Tibial nerve (tissue), 4 donors: ENCODE measurements around the gene SLC7A4. TPM values are rescaled to one million over a fixed set of nuclear protein-coding genes. Genes with fewer than 3 reads are reported as not detected.
A peak's percentile ranks its signal among the peaks of the same experiment; 100 is the strongest.

ENCODE experiments used
- DNase-seq, 2 donors: peaks; one replicate each; pipeline ENCODE4 v3.0.0-alpha.2; 2019; ENCODE audit warnings: low spot score in 2 of 2
- H3K27ac ChIP-seq, 4 donors: fragments of 200-600 bp; sonication (generic) in 3 of 4; one replicate each; pipeline ENCODE4 v1.5.1; 2017 to 2019; ENCODE audit warnings: mild to moderate bottlenecking in 1 of 4
- H3K27me3 ChIP-seq, 2 donors: fragments of 200-600 bp; sonication (generic) in 1 of 2; one replicate each; pipeline versions ENCODE4 v1.5.1 to v1.6.0; 2017 to 2019
- H3K36me3 ChIP-seq, 3 donors: fragments of 200-600 bp; sonication (generic); one replicate each; pipeline ENCODE4 v1.5.1; 2018 to 2019
- H3K4me1 ChIP-seq, 4 donors: fragments of 200-600 bp; sonication (generic) in 3 of 4; one replicate each; pipeline ENCODE4 v1.5.1; 2017 to 2019
- H3K4me3 ChIP-seq, 4 donors: fragments of 200-600 bp; sonication (generic) in 3 of 4; one replicate each; pipeline ENCODE4 v1.5.1; 2017 to 2019; ENCODE audit warnings: mild to moderate bottlenecking in 1 of 4, moderate library complexity in 1 of 4
- H3K9me3 ChIP-seq, 4 donors: fragments of 200-600 bp; sonication (generic) in 3 of 4; one replicate each; pipeline ENCODE4 v1.5.1; 2017 to 2019
- EP300 ChIP-seq, 2 donors: sonication (generic); formaldehyde crosslinking; IDR thresholded peaks; one replicate each; pipeline ENCODE4 v1.6.1; 2017; ENCODE audit warnings: antibody characterized with exemption in 2 of 2, mild to moderate bottlenecking in 1 of 2
- POLR2A ChIP-seq, 2 donors: fragments of 450-650 bp; IDR thresholded peaks; one replicate each; pipeline ENCODE4 v1.6.1; 2017; ENCODE audit warnings: antibody characterized with exemption in 2 of 2, mild to moderate bottlenecking in 2 of 2, moderate library complexity in 2 of 2
- WGBS, 2 donors: methylation state at CpG; one replicate each; pipeline ENCODE4 v1.1.5; 2018; 5-methylcytosine and 5-hydroxymethylcytosine counted together
- total RNA-seq, 4 donors: library from RNA; depleted of rRNA; stranded (reverse); fragments of >200 nt; gene quantifications; one replicate each; pipeline ENCODE4 v1.1.0, GENCODE V29; 2016
- TF ChIP-seq, protein P1 (sequence below), 5 experiments: fragments of 200-600 bp in 3 of 5; fragments of 450-650 bp in 2 of 5; sonication (generic) in 3 of 5; IDR thresholded peaks; one replicate each; pipeline ENCODE4 v1.5.1; 2016 to 2019; ENCODE audit warnings: antibody characterized with exemption in 5 of 5, mild to moderate bottlenecking in 3 of 5, moderate library complexity in 2 of 5

SLC7A4 gene
- 1 to 10 TPM in 1 of 4 donors, under 1 TPM in 1, not detected in 2; 0.22 to 1.3 TPM for total RNA-seq

DNA sequence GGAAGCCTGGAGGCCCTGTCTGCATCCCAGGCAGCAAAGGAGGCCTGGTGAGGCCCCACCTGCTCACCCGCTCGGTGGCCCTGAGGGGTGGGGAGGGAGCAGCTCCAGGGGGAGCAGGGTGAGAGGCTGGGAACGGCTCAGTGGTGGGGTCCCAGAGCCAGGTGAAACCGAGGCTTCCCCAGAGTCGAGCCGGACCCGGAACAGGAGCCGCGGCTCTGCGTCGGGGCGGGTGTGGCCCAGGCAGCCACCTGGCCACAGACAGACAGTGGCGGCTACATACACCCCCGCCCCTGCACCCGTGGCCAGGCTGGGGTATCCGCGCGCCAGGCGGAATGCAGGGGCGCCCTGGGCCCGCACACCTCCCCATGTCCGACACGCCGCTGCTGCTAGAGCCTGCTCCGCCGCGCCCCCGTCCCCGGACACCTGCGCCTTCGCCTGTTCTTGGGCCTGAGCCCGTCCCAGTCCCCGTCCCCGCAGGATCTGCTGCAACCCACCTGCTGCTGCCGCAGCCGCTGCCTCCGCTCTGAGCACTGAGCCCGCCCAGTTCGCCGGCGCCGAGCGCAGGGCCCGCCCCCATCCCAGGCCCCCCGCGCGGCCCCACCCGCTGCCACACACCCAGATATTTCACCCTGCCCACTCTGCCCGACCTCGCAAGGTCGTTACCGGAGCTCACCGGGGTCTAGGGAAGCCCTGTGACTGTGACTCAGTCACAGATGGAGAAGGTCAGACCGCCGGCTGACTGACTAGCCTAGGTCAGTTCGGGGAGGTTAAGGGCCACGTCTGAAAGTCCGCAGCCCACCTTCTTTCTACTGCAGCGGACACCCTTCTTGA is at the start of gene SLC7A4:
Gene SLC7A4 (minus strand): TSS at position 525 of the 831 bp plus-strand sequence. CDS start 749 bp downstream, outside the sequence.
- Histone ChIP-seq H3K4me1 (peaks cover 0 to 20% (median 9%) of the 10 kb centered on the region in 4 donors), H3K9me3 (no peaks in the 10 kb centered on the region), H3K27me3 (peaks cover 0 to 40% of the 10 kb centered on the region in 2 donors), H3K4me3 (peak within 1 kb of the TSS in 3 of 4 donors; percentile 25 to 47 (median 37)), H3K36me3 (no peaks in the 10 kb centered on the region), H3K27ac (peak within 1 kb of the TSS in 1 of 4 donors; percentile 12)
- no peak for DNase-seq
- TF ChIP-seq EP300 (IDR thresholded peaks at IDR 0.05) (no peak), POLR2A (IDR thresholded peaks at IDR 0.05) (no peak)
- TF ChIP-seq, protein P1, sequence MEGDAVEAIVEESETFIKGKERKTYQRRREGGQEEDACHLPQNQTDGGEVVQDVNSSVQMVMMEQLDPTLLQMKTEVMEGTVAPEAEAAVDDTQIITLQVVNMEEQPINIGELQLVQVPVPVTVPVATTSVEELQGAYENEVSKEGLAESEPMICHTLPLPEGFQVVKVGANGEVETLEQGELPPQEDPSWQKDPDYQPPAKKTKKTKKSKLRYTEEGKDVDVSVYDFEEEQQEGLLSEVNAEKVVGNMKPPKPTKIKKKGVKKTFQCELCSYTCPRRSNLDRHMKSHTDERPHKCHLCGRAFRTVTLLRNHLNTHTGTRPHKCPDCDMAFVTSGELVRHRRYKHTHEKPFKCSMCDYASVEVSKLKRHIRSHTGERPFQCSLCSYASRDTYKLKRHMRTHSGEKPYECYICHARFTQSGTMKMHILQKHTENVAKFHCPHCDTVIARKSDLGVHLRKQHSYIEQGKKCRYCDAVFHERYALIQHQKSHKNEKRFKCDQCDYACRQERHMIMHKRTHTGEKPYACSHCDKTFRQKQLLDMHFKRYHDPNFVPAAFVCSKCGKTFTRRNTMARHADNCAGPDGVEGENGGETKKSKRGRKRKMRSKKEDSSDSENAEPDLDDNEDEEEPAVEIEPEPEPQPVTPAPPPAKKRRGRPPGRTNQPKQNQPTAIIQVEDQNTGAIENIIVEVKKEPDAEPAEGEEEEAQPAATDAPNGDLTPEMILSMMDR (IDR thresholded peaks at IDR 0.05): no peak
- 4 to 8% methylated on average over 16 to 46 of the region's 59 CpGs for WGBS, 2 donors

DNA sequence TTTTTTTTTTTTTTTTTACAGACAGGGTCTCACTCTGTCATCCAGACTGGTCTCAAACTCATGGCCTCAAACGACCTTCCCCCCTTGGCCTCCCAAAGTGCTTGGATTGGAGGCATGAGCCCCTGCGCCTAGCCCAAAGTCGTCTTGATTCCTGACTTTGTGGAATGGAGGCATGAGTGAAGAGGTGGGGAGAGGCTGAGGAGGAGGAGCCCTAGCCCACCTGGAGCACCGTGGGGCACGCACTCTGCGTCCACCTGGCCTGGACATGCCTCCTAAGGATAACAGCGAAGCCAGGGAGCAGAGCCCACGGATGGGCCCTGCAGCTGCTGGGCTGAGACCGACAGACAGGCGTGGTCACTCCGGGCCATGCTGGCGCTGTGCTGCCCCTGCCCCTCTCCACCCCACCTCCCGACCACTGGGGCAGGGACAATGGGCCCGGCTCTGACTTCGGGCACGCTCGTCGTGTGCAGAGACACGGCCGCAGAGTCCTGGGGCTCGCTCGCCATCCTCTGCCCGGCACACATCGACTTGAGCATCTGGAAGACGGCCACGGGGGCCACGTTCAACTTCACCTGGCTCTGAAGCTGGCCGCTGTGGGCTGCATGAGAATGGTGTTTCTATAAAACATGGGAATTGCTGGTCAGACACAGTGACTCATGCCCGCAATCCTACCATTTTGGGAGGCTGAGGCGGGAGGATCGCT is 48.2 kb upstream of the SLC7A4 start:
- Histone ChIP-seq H3K27ac (no peak overlapping the region), H3K4me1 (no peaks in the 10 kb centered on the region), H3K36me3 (no peaks in the 10 kb centered on the region), H3K4me3 (no peak overlapping the region), H3K9me3 (no peaks in the 10 kb centered on the region), H3K27me3 (no peaks in the 10 kb centered on the region)
- no peak for DNase-seq
- 88 to 92% methylated on average over 14 to 19 of the region's 31 CpGs for WGBS, 2 donors
- TF ChIP-seq POLR2A (IDR thresholded peaks at IDR 0.05): no peak
- no peak for TF ChIP-seq EP300 (IDR thresholded peaks at IDR 0.05)
- TF ChIP-seq, protein P1 (IDR thresholded peaks at IDR 0.05): no peak

DNA sequence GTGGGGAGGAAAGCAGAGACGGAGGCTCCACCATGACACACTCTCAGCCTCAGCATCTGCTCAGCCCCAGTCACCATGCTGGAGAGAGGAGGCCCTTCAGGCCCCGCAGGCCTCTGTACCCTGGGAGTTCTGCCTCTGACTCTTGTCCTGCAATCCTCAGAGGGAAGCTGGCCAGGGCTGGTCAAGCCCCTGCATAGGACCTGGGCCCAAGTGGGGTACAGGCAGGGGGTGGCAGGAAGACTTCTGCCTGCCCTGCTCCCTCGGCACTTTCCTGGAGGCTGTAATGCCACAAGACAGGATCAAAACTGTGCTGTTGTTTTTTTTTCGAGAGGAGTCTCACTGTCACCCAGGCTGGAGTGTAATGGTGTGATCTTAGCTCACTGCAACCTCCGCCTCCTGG is 47.1 kb upstream of the SLC7A4 start:
- H3K27ac ChIP-seq: no peak overlapping the region
- H3K4me3 ChIP-seq: no peak overlapping the region
- TF ChIP-seq, protein P1 (IDR thresholded peaks at IDR 0.05): no peak
- TF ChIP-seq EP300 (IDR thresholded peaks at IDR 0.05) (no peak), POLR2A (IDR thresholded peaks at IDR 0.05) (no peak)
- no peaks in the 10 kb centered on the region for H3K4me1 ChIP-seq
- no peak for DNase-seq
- H3K9me3 ChIP-seq: no peaks in the 10 kb centered on the region
- H3K27me3 ChIP-seq: no peaks in the 10 kb centered on the region
- WGBS, 2 donors: 76 to 87% methylated on average over 4 to 5 of the region's 5 CpGs
- H3K36me3 ChIP-seq: no peaks in the 10 kb centered on the region

DNA sequence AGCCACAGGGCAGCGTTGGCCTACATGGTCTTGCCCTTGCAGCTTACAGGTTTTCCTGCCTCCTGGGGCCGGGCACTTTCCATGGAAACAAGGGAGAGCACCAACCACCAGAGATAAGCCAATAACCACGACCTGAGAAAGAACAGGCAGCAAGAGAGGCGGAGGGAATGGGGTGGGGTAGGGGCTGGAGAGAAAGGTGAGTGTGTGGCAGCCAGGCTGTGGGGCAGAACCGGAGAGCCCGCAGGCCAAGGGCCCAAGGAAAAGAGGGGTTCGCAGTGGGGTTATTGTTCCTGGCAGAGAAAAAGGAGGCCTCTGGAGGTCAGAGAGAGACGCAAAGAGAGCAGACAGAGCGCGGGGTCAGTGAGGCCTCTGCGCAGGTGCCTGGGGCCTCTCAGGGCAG is 46.6 kb upstream of the SLC7A4 start:
- Histone ChIP-seq H3K4me3 (no peak overlapping the region), H3K27ac (no peak overlapping the region), H3K4me1 (no peaks in the 10 kb centered on the region), H3K36me3 (no peaks in the 10 kb centered on the region), H3K9me3 (no peaks in the 10 kb centered on the region), H3K27me3 (no peaks in the 10 kb centered on the region)
- TF ChIP-seq, protein P1 (IDR thresholded peaks at IDR 0.05): no peak
- no peak for TF ChIP-seq POLR2A (IDR thresholded peaks at IDR 0.05)
- TF ChIP-seq EP300 (IDR thresholded peaks at IDR 0.05): no peak
- 70 to 73% methylated on average over 11 of the region's 11 CpGs for WGBS, 2 donors
- no peak for DNase-seq
